GM12872 (cell line): Measurements from ENCODE around the gene SAMD5.

Experiments used
- TF ChIP-seq, protein P1 (sequence below): IDR thresholded peaks from 3 replicates; pipeline ENCODE4 v1.5.1; 2011; ENCODE audit warnings: low read depth, mild to moderate bottlenecking, low read length, moderate library complexity; ENCODE audit not compliant: insufficient read depth

Gene SAMD5

DNA sequence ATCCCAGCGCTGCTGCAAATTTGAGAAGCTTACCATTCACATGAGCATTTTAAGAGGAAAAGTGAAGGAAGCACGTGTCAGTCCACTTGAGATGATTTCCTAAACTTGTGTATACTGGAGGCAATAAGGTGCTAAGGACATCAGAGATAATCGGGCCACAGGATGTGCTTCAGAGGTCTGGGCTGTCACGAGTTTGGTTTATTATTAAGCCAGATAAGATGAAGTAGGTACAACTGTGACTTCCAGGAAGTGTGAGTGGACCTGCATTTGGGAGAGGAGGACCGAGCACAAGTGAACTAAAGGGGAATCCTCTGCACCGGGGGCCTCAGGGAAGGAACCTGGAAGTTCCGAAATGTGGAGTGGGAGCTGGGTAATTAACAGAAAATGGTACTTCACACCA, 1.4 kb downstream of the SAMD5 start:
- TF ChIP-seq, protein P1, sequence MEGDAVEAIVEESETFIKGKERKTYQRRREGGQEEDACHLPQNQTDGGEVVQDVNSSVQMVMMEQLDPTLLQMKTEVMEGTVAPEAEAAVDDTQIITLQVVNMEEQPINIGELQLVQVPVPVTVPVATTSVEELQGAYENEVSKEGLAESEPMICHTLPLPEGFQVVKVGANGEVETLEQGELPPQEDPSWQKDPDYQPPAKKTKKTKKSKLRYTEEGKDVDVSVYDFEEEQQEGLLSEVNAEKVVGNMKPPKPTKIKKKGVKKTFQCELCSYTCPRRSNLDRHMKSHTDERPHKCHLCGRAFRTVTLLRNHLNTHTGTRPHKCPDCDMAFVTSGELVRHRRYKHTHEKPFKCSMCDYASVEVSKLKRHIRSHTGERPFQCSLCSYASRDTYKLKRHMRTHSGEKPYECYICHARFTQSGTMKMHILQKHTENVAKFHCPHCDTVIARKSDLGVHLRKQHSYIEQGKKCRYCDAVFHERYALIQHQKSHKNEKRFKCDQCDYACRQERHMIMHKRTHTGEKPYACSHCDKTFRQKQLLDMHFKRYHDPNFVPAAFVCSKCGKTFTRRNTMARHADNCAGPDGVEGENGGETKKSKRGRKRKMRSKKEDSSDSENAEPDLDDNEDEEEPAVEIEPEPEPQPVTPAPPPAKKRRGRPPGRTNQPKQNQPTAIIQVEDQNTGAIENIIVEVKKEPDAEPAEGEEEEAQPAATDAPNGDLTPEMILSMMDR = no peak

DNA sequence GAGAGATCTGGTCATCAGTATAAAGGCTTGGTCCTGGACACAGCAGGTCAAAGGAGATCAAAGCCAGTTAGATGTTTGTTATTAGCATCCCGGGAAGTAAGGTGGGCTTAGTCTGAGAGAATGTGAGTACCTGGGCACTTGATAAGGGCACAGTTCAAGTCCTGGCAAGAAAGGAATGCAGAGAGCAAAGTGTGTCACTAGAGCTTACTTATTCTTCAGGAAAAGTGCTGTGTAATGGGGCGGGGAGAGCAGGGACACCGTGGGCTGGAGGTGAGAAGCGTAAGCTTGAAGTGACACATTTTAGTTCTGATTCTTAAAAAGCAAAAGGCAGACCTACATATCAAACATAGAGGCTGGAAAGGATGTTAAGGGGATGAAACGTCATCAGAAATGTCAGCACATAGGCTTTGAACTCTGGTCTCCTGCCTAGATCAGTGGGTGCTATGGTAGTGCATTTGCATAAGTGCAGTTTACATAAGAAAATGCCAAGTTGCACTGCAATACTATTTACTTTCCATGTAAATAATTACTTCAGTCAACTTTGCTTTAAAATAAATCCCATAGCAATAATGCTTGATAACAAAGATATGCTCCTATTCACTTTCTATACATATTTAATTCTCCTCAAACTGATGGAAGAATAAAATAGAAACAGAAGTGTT, 2.6 kb downstream of the SAMD5 start:
- TF ChIP-seq, protein P1 = no peak

DNA sequence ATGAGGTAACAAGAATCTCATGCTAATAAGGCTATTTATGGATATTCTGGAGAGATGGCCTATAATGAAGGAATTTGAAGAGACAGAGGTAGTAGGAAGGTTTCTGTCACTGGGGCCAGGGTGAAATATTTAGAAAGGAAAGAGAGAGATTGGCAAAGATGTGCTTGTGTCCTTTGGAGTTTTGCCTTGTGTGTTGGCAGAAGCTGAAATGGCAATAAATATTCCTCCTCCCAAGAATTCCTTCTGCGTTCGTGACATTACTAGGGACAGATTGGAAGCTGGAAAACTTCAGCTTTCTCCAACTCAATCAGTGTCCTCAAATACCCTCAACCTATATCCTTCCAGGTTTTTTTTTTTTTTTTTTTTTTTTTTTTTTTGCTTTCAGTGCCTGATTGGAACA, 6.3 kb downstream of the SAMD5 start:
- TF ChIP-seq, protein P1 = no peak

DNA sequence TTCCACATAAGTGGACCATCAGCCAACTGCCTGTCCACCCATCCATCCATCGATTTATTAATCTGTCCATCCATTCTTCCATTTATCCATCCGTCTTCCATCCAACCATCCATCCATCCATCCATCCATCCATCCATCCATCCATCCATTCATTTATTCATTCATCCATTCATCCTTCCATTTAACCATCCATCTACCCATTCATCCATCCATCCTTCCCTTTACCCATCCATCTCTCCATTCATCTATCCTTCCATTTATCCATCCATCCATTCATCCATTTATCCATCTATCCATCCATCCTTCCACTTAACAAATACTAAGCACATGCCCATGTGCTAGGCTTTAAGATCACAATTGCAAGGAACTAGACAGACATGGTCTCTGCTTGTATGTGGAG, 6.8 kb downstream of the SAMD5 start:
- TF ChIP-seq, protein P1 = no peak

DNA sequence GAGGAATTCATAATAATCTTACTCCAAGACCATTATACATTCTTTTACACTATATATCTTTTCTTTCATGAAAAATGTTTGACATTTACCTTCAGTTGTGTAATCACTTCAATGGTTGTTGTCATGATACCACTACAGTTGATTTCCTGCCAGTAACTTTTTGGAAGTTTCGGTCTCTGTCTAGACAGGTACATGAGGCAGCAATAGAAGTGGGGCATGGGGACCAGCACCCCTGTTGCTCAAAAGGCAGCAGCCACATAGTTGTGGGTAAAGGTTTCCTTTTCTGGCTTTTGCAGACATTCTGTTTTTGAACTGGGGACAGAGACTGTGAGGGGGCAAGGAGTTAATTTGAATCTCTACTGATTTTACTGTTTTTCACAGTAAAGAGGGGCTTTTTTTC, 14.1 kb downstream of the SAMD5 start:
- TF ChIP-seq, protein P1 = no peak

DNA sequence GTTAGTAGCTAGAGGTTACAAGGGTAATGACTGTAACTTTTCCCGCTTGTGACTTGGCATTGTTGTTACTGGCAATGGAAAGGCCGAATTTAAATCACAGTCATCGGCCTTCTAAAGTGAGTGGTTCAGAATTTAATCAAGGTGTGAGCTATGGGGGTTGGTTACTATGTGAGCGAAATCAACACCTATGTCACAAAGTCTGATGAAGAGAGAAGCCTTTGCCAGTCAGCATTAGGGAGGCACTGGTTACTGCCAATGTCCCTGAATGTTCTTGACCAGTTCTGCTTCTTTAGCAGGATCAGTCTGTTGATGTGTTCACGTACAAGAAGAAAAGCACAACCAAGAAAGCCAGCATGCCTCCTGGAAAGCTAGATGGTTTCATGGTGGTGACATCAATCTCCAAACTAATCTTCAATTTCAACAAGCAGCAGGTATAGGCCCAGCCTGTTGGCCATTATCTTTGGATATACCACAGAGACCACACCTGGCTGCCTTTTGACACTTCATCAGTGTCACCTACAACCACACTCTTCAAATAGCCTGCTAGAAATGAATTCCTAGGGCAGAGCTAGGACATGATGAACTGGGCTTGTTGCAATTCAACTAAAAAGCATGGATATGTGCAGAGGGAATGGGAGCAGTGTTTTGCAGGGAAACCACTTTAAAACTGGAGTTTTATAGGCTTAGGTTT, 17.2 kb downstream of the SAMD5 start:
- TF ChIP-seq, protein P1 = no peak

DNA sequence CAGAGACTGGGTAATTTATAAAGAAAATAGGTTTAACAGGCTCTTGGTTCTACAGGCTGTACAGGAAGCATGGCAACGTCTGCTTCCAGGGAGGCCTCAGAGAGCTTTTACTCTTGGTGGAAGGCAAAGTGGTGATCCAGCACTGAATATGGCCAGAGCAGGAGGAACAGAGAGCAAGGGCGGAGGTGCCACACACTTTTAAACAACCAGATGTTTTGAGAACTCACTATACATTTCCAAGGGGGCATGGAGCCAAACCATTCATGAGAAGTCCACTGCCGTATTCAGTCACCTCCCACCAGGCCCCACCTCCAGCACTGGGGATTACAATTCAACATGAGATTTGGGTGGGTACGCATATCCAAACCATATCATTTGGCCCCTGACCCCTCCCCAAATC, 18.7 kb downstream of the SAMD5 start:
- TF ChIP-seq, protein P1 = no peak
